HUES48 (cell line): ENCODE results near the gene RAB27B.
"Not testable (repeated sequence)": the region's sequence is repeated elsewhere in the genome, so short reads cannot be mapped to it uniquely, and the experiment has no call there.

Experiments
- H3K27ac ChIP-seq: one replicate; pipeline ENCODE4 v1.7.0; 2013; ENCODE audit warnings: low read depth, low read length, inconsistent platforms
- H3K27me3 ChIP-seq: 2 replicates; pipeline ENCODE4 v1.6.1; 2013; ENCODE audit warnings: mild to moderate bottlenecking, low read length; ENCODE audit not compliant: control insufficient read depth, insufficient read depth
- H3K36me3 ChIP-seq: 2 replicates; pipeline ENCODE4 v1.6.1; 2013; ENCODE audit warnings: low read length; ENCODE audit not compliant: control insufficient read depth, insufficient read depth
- H3K4me1 ChIP-seq: 2 replicates; pipeline ENCODE4 v1.6.1; 2013; ENCODE audit warnings: mild to moderate bottlenecking, low read length; ENCODE audit not compliant: control insufficient read depth, insufficient read depth
- H3K4me3 ChIP-seq: 2 replicates; pipeline ENCODE4 v1.5.1; 2013; ENCODE audit warnings: mild to moderate bottlenecking, low read depth, low read length
- H3K9ac ChIP-seq: 2 replicates; pipeline ENCODE4 v1.6.1; 2013; ENCODE audit warnings: mild to moderate bottlenecking, low read depth, low read length, moderate library complexity
- H3K9me3 ChIP-seq: 2 replicates; pipeline ENCODE4 v1.6.1; 2013; ENCODE audit warnings: low read length; ENCODE audit not compliant: control insufficient read depth, insufficient read depth

Gene RAB27B

GRCh38 chr18:54845787-54846186 is 17.5 kb downstream of the RAB27B start:
- Histone ChIP-seq H3K27me3 (no peaks in the 10 kb centered on the region), H3K27ac (no peak overlapping the region), H3K9ac (no peak overlapping the region), H3K36me3 (no peaks in the 10 kb centered on the region), H3K4me1 (peaks cover 5% of the 10 kb centered on the region; the same call in 1 of the 2 replicates), H3K9me3 (no peaks in the 10 kb centered on the region), H3K4me3 (no peak overlapping the region)

DNA sequence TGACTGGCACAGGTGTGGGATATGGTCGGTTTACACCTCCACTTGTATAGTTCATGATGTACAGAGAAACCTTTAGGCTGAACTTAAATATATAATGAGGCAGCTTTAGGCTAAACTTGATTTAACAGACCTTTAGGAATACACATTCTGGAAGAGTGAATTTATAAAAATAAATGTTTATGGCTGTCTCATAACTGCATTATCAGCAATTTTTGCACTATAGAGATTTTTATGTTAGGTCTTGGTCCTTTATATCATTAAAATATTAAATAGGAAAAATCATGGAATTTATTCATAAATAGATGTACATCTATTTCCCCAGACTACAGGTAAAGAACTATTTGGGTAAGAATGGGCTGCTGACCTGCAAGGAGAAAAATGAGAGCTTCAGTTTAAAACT is 19.8 kb downstream of the RAB27B start:
- Histone ChIP-seq H3K4me1 (peaks cover 5% of the 10 kb centered on the region; the same call in 1 of the 2 replicates), H3K36me3 (no peaks in the 10 kb centered on the region), H3K27ac (no peak overlapping the region), H3K9ac (no peak overlapping the region), H3K9me3 (no peaks in the 10 kb centered on the region), H3K27me3 (no peaks in the 10 kb centered on the region), H3K4me3 (no peak overlapping the region)

DNA sequence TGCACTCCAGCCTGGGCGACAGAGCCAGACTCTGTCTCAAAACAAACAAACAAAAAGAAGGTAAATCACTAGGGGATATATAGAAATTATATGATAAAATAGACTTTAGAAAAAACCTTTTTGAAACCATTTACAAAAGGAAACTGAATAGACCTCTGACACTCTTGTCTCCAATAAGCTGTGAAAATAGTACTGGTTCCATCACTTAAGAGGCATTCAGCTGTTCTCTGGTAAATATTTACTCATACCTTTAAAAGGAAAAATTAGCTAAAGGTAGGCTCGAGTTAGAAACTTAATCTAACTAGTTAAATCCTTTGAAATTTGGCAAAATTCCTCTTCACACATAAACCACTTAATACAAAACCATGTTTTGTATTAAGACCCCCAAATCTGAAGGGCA is 21.4 kb downstream of the RAB27B start:
- Histone ChIP-seq H3K36me3 (no peaks in the 10 kb centered on the region), H3K4me3 (no peak overlapping the region), H3K27ac (no peak overlapping the region), H3K9ac (no peak overlapping the region), H3K4me1 (peaks cover 4% of the 10 kb centered on the region; the same call in 1 of the 2 replicates), H3K9me3 (no peaks in the 10 kb centered on the region), H3K27me3 (no peaks in the 10 kb centered on the region)

- Histone ChIP-seq H3K36me3 (no peaks in the 10 kb centered on the region), H3K9me3 (no peaks in the 10 kb centered on the region), H3K9ac (no peak overlapping the region), H3K27me3 (no peaks in the 10 kb centered on the region), H3K4me3 (no peak overlapping the region), H3K27ac (no peak overlapping the region), H3K4me1 (no peaks in the 10 kb centered on the region)
Measured at GRCh38 chr18:54850598-54850997, 22.3 kb downstream of the RAB27B start.

DNA sequence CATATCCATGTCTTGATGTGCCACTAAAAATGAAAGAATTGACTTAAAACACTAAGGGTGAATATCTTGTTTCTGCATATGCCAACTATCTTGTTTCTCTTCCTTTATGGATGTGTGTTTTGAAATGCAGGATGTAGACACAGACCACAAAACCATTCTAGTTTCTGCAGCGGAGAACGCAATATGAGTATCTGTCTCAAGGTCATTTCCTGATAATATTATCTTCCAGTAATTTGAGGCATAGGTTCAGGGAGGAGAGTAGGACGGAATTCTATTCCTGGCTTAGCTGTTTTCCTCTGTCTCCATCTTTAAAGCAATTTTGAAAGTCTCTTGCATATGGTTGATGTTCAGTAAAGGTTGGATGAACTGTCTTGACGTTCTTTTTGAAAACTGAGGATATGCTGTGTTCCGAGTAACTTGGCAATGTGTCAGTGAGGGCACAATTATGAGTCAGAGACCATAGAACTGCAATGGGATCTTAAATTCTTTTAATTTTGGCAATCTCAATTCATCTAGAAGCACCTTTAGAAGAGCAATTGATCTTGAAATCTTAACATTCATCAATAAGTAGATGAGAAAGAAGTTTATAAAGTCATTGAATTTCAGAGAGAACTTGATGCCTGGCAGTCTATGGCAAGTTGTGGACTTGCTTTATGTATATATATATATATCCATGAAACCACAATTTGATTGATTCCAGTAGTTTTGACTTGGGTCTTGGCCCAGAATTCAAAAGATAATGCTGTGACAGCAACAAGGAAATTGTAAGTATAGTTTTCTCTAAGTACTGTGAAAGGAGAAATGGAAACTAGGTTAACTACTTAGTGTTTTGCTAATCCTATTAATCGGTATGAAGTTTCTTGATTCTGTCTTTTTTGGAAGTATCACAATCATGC is 24.8 kb downstream of the RAB27B start:
- no peaks in the 10 kb centered on the region for H3K4me1 ChIP-seq
- H3K27ac ChIP-seq: no peak overlapping the region
- no peaks in the 10 kb centered on the region for H3K36me3 ChIP-seq
- H3K27me3 ChIP-seq: no peaks in the 10 kb centered on the region
- no peak overlapping the region for H3K4me3 ChIP-seq
- H3K9me3 ChIP-seq: no peaks in the 10 kb centered on the region
- no peak overlapping the region for H3K9ac ChIP-seq

- not testable (repeated sequence) for H3K9me3 ChIP-seq, H3K27ac ChIP-seq, H3K4me1 ChIP-seq, H3K9ac ChIP-seq, H3K36me3 ChIP-seq, H3K27me3 ChIP-seq, H3K4me3 ChIP-seq
Measured at GRCh38 chr18:54855050-54855449, 26.8 kb downstream of the RAB27B start.

GRCh38 chr18:54856105-54856646 is 27.9 kb downstream of the RAB27B start:
- Histone ChIP-seq H3K36me3 (no peaks in the 10 kb centered on the region), H3K4me3 (no peak overlapping the region), H3K9ac (no peak overlapping the region), H3K27me3 (no peaks in the 10 kb centered on the region), H3K9me3 (no peaks in the 10 kb centered on the region), H3K27ac (no peak overlapping the region), H3K4me1 (peaks cover 12% of the 10 kb centered on the region)

DNA sequence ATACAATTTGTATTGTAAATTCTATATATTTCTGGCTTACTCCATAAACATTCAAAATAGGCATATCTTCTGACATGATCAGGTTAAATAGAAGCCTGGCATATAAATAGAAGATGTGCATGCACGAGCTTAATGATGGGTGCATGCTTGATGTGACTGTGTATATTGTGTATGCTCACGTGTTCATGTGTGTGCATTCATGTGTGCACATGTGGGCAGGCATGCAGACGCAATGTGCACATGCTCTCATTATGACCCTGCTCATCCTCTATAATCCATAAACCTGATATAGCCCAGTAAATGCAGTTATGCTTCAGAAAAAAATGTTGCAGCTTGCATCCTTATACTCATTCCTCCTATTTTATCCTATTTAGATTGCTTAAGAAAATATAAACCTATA is 29.2 kb downstream of the RAB27B start:
- Histone ChIP-seq H3K9ac (no peak overlapping the region), H3K4me3 (no peak overlapping the region), H3K9me3 (no peaks in the 10 kb centered on the region), H3K4me1 (peaks cover 12% of the 10 kb centered on the region), H3K27ac (no peak overlapping the region), H3K27me3 (no peaks in the 10 kb centered on the region), H3K36me3 (no peaks in the 10 kb centered on the region)

DNA sequence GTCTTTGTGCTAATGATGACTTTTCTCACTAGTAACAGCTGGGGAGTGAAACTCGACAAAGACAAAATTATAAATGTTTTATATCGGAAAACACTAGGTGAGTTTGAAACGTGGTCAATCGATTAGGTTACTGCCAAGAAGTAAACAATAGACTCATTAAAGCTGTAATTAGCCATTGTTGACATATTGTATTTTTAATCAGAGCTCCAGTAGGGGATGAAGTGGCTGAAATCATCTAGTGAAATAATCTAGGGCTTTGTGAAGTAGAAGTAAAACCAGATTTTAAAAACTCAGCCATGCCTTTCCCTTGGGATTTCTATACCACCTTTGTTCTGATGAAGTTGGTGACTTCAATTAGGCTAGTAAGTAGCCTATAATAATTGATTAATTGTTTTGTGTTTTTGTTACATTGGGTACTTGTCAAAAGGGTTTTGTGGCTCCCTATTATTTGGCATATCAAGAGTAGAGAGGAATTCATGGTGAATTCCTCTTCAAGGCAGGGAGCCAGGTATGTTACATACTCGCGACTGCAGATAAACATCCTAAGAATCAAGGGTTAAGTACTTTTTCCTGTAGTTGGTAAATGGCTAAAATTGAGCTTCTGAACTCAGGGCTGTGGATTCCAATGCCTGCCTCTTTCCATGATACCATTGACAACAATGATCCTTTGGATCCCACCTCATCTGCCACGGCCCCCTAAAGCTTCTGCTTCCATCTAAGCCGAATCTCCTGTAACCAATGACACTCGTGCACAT is 31.6 kb downstream of the RAB27B start:
- no peaks in the 10 kb centered on the region for H3K27me3 ChIP-seq
- H3K36me3 ChIP-seq: no peaks in the 10 kb centered on the region
- H3K4me3 ChIP-seq: no peak overlapping the region
- H3K9ac ChIP-seq: no peak overlapping the region
- H3K27ac ChIP-seq: no peak overlapping the region
- no peaks in the 10 kb centered on the region for H3K9me3 ChIP-seq
- peaks cover 12% of the 10 kb centered on the region for H3K4me1 ChIP-seq

DNA sequence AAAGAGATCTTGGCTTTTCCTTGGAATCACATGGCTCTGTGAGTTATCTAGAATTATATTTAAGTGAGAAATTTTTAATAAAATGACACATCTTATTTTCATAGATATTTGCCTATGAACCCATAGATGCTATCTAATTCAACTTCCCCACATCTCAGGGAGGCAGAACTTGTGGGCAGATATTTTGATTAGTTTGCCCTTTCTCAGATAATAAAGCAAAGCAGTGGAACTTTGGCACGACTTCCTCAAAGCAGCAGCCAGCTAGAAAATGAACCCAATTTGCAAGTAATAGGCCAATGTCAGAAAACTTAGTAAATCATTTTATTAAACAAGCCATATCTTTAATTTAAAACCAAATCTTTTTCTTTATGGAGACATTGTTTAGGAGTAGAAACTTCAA is 32.7 kb downstream of the RAB27B start:
- H3K4me3 ChIP-seq: no peak overlapping the region
- no peak overlapping the region for H3K9ac ChIP-seq
- H3K36me3 ChIP-seq: no peaks in the 10 kb centered on the region
- no peak overlapping the region for H3K27ac ChIP-seq
- H3K27me3 ChIP-seq: no peaks in the 10 kb centered on the region
- peaks cover 12% of the 10 kb centered on the region for H3K4me1 ChIP-seq
- no peaks in the 10 kb centered on the region for H3K9me3 ChIP-seq

DNA sequence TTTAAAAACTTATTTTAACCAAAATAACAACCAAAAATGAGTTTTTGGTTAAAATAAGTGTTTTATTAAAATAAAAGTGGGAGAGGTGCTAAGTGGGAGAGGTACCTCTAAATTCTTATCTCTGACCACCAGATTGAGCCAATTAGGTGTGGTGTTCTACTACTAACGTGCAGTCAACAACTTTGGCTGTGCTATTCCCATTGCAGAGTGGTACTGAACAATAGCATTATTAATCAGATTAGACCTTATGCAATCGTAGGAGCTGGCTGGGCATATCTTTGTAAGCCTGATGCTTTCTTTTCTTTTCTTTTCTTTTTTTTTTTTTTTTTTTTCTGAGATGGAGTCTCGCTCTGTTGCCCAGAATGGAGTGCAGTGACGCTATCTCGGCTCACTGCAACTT is 38.9 kb downstream of the RAB27B start:
- Histone ChIP-seq H3K4me1 (no peaks in the 10 kb centered on the region), H3K9ac (no peak overlapping the region), H3K27ac (no peak overlapping the region), H3K9me3 (no peaks in the 10 kb centered on the region), H3K27me3 (no peaks in the 10 kb centered on the region), H3K4me3 (no peak overlapping the region), H3K36me3 (no peaks in the 10 kb centered on the region)
